Measurements from ENCODE around the gene LRRC40.
"Not testable (repeated sequence)": the region's sequence is repeated elsewhere in the genome, so short reads cannot be mapped to it uniquely, and the experiment has no call there.

DNA sequence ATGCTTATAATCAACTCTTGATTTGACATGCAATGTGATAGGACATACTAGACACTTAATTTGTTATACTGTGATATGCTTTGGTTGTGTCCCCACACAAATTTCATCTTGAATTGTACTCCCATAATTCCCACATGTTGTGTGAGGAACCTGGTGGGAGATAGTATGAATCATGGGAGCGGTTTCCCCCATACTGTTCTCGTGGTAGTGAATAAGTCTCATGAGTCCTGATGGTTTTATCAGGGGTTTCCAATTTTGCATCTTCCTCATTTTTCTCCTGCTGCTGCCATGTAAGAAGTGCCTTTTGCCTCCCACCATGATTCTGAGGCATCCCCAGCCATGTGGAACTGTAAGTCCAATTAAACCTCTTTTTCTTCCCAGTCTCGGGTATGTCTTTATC is 20.2 kb downstream of the LRRC40 start:
- not testable (repeated sequence) for TF ChIP-seq POLR2A, CTCF, POLR2AphosphoS5, EP300 (IDR thresholded peaks at IDR 0.05)
